ENCODE measurements around the gene SOBP.

Gene SOBP

GRCh38 chr6:107666084-107666980, 176.4 kb downstream of the SOBP start:
- DNase-seq, result no peak

- no peak for DNase-seq
Measured at GRCh38 chr6:107666981-107667601, 177.2 kb downstream of the SOBP start.

GRCh38 chr6:107667790-107668189, 177.9 kb downstream of the SOBP start:
- no peak for DNase-seq

- DNase-seq, result no peak
Measured at GRCh38 chr6:107668743-107669474, 179.0 kb downstream of the SOBP start.

- no peak for DNase-seq
Measured at GRCh38 chr6:107670792-107671199, 180.9 kb downstream of the SOBP start.

- DNase-seq, result no peak
Measured at GRCh38 chr6:107673076-107673494, 183.2 kb downstream of the SOBP start.

DNA sequence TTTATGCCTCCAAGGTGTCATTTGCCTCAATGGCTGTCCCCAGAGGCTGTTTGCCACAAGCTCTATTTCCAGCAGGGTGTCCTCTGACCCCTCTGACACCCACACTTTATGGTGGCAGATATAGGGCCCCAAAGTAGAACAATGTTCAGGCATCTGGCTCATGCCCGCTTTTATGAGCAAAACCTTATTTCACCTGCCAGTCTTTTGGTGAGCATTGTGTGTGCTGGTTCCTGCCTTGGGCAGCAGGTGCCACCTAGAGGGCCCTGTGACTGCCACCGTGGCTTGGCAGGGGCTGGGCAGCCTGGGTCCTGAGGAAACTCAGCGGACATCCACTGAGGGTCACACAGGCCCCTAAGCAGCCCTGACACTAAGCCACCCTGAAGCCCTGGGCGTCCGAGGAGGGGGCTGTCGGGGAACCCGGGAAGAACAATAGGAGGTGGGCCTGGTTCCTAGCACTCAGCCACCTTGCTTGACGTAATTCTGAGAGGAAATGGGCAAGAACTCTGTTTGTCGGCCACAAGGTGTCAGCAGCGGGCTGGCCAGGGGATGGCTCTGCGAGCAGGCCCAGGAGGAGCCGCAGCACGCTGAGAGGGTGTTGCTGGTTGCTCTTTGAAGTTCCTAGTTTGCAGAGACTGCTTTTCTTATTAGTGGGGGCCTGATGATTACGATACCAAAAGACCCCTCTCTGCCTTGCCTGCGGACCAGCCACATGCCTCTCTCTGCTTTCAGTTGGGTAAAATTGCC, 185.2 kb downstream of the SOBP start:
- DNase-seq, result peak; percentile 88

DNA sequence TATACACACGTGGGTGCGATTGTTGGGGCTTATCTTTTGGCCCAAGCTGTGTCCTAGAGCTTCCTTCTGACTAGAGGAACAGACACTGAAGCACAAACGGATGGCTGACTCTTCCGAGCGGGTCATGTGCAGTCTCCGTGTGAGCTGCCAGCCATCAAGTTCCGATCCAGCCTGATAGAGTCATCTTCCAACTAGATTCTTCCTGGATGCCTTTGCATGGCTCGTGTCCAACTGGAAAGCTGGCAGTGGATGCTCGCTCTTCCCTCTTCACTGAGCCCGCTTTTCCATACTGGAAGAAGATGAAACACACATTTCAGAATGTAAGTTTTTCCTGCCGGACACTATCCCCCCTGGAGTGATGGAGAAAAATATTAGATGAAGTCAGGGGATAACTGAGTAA, 186.1 kb downstream of the SOBP start:
- DNase-seq, result no peak

- DNase-seq, result no peak
Measured at GRCh38 chr6:107677399-107677798, 187.5 kb downstream of the SOBP start.

DNA sequence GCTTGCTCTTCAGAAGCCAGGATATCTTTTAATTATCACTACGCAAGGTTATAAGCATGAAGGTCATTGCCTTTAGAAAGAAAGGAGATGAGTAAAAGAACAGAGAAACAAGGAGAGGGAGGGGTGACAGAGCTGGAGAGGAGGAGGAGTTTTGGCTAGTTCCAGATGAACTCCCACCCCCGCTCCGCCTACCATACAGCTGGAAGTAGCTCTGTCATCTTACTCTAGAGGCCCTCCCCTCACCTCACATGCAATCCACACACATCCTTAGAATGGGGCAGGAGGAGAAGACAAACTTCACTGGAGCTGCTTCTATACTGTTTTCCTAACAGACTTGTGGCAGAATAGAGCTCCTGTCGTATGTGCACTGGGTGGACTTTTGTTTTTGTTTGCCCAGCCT, 189.5 kb downstream of the SOBP start:
- no peak for DNase-seq

DNA sequence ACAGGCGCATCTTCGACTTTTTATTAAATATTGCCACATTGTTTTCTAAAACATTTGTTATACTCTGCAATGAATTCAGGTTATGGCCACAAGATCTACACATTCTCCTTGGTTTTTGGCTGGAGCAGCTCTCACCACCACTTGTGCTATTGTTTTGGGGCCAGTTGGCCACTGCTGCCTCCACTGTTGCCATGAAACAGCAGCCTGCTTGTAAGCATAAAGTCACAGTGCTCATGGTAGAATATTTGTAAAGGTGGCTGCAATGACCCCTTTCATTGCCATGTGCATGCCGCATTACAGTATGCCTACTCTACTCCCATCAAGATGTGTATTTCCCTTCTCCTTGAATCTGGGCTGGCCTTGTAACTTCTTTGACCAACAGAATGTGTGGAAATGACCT, 192.8 kb downstream of the SOBP start:
- DNase-seq, result no peak

DNA sequence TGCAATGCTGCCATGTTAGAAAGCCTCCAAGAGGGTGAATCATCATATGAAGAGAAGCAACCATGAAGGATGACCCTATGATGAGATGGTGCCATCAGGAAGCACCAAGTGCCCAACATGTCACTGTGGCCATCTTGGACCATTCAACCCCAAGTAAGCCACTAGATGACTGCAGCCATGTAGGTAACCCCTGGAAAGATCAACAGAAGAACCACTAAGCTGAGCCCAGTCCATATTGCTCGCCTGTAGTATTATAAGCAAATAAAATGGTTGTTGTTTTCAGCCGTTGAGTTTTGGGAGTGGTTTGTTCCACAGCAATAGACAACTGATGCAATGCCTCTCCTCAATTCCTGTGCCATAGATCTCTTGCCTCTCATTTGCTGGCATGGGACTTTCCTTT, 193.3 kb downstream of the SOBP start:
- DNase-seq, result no peak

DNA sequence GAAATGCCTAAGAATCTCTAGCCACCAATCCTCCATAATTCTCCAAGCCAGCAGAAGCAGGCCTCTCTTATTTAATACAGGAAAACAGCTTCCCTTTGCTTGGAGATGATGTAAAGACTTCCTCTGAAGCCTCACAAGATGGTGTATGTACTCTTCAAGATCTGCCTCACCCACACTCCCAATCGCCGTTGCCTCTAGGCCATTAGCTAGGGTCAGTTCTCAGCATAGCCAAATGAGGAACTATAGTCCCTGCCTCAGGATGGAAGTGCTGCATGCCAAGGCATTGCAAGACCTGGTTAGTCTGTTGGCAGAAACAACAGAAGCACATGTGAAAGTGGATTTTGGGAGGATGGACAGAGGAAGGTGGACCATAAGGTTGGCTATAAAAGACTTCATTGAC, 195.1 kb downstream of the SOBP start:
- no peak for DNase-seq

DNA sequence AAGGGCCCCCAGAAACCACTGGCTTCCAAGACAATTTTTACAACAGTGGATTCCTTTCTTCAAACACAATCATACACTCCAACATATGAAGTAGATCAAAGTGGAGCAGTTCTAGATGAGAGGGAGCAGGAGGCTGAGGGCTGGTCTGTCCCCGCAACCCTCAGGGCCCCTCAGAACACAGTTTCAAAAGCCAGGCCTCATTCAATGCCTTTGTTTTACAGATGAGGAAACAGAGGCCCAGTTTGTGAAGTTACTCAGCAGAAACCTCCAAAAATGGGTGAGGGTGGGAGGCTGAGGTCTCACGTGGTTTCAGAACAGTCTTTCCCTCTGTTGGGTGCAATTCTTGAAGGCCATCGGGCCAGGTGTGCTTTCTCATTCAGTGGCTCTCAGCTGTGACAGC, 199.3 kb downstream of the SOBP start:
- no peak for DNase-seq

DNA sequence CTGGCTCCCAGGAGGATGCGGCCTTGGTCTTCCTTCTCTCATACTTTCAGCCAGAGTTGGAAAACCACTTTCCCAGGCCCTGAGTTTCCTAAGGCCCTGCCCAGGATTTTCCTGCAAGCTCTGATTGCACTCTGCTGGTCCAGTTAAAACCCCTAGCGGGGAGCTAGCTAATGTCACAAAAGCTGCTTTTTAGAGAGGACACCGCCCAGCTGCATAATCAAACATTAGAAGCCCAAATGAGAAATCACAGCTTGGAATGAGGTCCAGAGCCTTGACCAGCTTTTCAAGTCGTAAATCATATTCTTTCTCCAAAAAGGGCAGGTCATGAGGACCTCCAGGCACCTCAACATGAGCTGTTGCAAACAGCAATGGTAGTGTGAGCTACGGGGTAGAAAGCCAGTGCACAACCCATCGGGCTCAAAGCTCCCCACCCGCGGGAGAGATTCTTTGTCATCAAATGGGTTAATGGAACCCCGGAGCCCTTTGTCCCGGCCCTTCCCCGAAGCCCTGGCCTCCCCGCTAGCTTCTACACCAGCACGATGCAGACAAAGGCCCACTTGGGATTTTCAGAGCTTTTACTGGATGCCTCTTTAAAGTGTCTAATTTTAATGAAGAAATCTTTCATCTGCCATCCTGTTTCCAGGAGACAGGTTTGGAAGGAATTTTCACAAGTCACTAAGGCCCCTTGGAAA, 200.2 kb downstream of the SOBP start:
- DNase-seq, result no peak

GRCh38 chr6:107690643-107691061, 200.7 kb downstream of the SOBP start:
- DNase-seq, result no peak

DNA sequence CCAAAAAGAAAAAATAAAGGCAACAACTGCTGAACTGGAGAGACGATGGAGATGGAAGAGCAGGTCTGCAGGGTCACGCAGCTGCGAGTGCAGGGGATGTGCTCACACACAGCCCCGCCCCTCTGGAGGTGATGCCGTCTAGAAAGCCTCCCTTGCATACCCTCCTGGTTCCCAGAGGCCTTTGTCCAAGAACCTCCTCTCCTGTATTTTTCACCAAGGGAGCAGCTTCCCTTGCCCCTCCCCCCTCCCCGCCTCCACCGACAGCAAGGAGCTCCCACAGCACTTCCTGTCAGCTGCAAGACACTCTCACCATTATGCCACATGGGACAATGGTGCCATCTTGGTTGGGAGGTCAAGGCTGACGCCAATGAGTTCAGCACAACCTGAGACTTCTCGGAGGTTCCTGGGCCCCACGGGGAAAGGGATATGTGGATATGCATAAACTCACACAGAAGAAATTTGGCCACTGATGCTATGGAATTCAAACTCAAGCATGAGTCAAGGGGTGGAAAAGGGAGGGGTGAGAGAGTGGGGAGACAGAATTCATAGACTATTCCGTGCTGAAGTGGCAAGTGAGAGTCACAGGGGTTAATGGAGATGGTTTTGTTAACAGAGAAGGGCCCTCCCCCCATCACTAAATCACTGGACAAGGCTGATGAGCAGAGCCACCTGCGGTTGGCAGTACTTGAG, 201.3 kb downstream of the SOBP start:
- no peak for DNase-seq

DNA sequence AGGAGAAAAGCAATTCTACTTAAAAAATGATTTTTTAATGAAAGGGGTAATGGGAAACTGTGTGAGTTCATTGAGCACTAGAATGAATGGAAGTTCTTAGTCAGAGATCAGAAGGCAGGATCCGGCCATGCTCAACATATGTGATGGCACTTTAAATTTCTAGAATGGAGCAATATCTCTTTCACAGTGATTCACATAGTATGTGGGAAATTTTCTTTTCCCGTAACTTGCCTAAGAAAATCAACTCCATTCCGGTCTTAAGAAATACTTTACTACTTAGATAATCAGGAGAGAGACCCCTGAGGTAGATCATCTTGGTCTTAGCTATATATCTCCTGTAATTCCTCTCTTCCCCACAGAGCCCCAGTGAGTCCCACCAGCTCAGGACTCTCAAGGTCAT, 202.4 kb downstream of the SOBP start:
- no peak for DNase-seq

DNA sequence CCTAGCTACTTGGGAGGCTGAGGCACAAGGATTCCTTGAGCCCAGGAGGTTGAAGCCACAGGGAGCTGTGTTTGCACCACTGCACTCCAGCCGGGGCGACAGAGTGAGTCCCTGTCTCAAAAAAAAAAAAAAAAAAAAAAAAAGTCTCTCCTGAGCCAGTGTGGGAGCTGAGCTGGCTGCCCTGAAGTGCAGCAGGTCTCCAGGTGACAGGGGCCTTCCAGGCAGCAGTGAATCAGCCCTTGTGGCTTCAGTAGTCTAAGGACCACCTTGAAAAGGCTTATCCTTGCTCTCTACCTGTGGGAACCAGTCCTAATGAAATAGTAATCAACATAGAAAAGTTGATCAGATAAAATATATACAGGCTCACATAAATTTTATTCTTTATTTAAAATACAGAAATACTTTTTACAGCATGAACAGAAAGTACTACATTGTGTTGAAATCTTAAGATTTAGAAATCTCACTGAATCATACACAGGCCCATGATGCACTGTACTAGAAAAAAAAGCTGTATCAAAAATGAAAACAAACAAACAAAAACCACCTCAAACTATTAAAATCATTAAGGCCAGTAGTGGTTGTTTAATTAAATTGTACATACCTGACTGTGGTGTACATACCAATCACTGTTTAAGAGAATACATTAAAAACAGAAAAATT, 205.3 kb downstream of the SOBP start:
- no peak for DNase-seq

GRCh38 chr6:107697682-107698081, 207.8 kb downstream of the SOBP start:
- DNase-seq, result no peak

DNA sequence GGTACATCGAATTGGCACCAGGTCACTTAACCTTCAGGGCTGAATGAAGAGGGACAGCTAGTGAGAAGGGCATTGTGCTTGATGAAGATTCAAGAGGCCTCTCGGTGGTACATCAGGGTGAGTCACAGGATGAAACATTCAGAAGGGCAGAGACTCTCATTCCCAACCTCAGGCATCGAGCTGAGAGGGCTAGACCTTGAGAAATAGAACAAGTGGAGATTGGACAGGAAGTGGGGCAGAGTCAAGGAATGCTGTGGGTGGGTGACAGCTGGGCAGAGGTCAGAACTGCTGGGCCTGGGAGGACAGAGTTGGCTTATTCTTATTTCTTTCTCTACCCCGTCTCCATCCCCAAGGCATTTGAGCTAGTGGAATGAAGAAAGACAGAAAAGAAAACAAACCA, 208.2 kb downstream of the SOBP start:
- DNase-seq, result no peak

Data from NCI-H1105 (cell line).